ENCODE data around the gene ZC3H18.

ZC3H18 gene

DNA sequence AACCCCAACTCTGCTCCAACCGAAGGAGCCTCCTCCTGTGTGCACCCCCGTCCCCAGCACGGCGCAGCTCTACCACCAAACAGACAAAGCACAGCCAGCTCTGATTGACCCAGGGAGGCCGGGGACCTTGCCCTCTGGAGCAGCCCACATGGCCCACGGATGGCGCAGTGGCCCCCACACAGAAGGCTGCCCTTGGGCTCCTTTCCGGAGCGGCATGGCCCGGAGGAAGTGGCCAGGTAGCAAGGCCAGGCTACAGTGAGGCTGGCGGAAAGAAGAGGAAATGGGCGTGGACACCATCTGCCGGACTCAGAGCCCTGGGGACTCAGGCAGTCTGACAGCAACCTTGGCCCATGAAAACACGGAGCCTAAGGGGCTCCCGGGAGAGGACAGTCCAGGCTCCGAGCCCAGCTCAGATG is 19.9 kb upstream of the ZC3H18 start:
- no peak for DNase-seq (ENCODE audit: low read depth)

GRCh38 chr16:88552166-88552565 is 18.0 kb upstream of the ZC3H18 start:
- no peak for DNase-seq (ENCODE audit: low read depth)

- DNase-seq (ENCODE audit: low read depth): no peak
Measured at GRCh38 chr16:88552815-88553214, 17.4 kb upstream of the ZC3H18 start.

GRCh38 chr16:88553739-88554138 is 16.5 kb upstream of the ZC3H18 start:
- DNase-seq (ENCODE audit: low read depth): no peak

DNA sequence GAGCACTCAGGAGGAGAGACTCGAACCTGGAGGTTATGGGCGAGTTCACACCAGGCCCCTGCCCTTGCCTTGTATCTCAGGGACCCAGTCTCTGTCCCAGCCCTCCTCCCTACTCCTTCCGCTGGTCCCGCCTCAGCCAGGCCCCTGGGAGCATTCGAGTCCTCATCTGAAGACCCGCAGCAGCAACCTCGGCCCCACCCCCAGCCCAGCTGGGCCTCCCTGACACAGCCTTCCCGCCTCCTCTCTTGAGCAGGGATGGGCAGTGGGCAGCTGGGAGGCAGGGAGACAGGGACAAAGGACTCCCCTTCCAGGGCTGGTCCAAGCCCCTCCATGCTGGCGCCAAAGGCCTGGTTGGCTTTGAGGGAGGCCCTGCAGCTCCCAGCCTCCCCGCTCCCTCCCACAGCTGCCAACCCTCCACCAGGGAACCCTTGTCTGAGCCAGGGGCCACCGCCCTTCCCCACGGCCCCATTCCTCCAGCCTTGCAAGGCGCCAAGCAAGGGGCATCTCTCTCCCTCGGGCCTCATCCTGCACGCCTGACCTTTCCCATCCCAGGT is 15.4 kb upstream of the ZC3H18 start:
- DNase-seq (ENCODE audit: low read depth): no peak

DNA sequence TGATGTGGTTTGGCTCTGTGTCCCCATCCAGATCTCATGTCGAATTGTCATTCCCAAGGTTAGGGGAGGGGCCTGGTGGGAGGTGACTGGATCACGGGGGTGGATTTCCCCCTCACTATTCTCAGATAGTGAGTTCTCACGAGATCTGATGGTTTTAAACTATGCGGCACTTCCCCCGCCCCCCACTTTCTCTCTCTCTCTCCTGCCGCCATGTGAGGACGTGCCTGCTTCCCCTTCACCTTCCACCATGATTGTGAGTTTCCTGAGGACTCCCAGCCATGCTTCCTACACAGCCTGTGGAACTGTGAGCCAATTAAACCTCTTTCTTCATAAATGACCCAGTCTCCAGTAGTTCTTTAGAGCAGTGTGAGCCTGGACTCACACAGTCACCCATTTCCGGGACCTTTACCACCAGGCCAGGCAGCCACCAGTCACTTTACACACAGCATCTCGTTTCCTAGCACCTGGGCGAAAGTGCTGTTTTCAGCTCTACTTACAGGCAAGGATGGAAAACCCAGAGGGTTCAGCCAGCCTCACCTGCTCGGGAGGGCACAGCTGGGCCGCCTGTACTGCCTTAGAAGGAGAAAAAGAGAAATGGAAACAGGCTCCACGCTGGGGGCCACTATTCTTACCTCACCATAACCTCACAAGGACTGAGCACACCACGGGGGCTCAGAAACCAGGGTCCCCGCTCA is 13.8 kb upstream of the ZC3H18 start:
- no peak for DNase-seq (ENCODE audit: low read depth)

- peak; percentile 66 for DNase-seq (ENCODE audit: low read depth)
Measured at GRCh38 chr16:88558457-88559442, 11.5 kb upstream of the ZC3H18 start.

GRCh38 chr16:88560714-88561484 is 9.3 kb upstream of the ZC3H18 start:
- peak; percentile 45 for DNase-seq (ENCODE audit: low read depth)

DNA sequence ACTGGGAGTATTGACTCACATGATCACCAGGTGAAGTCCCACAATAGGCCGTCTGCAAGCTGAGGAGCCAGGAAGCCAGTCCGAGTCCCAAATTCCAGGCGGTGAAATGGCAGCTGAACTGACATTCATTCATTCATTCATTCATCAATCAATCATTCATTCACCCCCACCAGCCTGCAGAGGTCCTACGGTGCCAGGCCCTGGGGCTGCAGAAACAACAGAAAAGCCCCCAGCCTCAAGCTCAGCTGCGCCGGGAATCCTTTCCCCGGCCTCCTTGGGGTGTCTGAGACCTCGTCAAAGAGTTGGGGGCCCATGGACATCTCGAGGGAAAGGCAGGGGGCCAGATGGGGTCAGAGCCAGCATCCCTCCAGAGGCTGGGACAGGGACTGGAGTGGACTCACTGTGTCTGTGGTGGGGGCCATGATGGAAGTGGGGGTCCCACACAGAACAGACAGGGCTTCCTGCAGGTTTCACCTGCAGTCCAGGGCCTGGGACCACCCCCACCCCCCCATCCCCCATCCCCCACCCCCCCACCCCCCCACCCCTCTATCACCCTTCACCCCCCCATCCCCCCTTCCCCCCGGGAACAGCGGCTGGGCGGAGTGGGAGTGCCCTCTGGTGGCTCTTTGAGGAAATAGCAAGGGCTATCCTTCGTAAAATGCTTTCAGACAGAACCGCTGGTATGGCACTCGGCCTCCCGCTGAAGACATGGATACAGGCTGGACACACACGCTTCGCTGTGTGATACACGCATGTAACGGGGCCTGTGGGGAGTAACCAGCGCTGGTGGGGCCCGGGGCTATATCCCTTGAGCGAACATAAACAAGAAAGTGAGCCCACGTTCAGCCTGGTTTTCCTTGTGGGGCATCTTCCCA is 8.5 kb upstream of the ZC3H18 start:
- peak; percentile 68 for DNase-seq (ENCODE audit: low read depth)

DNA sequence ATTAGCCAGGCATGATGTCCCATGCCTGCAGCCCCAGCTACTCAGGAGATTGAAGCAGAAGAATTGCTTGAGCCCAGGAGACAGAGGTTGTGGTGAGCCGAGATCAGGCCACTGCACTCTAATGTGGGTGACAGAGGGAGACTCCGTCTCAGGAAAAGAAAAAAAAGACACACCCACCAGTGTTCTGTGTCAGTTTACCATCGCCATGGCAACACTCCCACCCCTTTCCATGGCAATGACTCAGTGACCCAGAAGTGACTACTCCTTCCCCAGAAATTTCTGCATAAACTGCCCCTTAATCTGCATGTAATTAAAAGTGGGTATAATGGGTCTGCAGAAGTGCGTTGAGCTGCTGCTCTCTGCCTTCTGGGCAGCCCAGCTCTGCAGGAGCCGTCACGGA is 4.0 kb upstream of the ZC3H18 start:
- DNase-seq (ENCODE audit: low read depth): peak; percentile 61

DNA sequence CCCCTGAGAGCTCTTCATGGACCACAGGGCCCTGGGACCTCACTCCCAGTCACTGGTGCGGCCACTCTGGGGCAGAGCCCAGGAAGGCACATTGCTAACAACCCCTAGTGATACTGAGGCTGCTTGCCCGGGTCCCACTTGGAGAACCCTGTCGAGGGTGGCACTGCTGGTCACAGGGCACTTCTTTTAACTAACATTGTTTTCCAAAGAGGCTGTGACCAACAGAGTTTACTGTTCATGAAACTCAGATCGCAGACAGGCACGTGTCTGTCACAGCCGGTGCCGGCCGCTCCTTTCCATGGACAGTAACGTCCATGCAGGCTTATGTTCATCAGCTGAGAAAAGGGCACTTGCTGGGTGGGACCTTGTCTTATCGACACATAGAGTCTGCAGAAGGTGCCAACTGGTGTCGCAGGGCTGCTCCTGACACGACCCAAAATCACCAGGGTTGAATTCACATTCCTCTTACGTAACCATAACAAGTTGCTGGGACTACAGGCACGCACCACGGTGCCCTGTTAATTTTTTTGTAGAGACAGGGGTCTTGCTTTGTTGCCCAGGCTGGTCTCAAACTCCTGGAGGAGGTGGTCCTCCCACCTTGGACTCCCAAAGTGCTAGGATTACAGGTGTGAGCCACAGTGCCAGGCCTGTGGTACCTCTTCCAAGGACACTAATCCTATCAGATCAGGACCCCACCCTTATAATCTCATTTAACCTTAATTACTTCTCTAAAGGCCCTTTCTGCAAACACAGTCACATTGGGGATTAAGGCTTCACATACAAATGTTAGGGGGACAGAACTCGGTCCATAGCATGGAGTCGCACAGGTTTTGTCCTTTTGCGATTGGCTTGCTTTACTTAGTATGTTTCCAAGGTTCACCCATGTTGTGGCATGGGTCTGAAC is 1.2 kb upstream of the ZC3H18 start:
- no peak for DNase-seq (ENCODE audit: low read depth)

GRCh38 chr16:88569614-88569984 is 604 bp upstream of the ZC3H18 start:
- DNase-seq (ENCODE audit: low read depth): no peak

DNA sequence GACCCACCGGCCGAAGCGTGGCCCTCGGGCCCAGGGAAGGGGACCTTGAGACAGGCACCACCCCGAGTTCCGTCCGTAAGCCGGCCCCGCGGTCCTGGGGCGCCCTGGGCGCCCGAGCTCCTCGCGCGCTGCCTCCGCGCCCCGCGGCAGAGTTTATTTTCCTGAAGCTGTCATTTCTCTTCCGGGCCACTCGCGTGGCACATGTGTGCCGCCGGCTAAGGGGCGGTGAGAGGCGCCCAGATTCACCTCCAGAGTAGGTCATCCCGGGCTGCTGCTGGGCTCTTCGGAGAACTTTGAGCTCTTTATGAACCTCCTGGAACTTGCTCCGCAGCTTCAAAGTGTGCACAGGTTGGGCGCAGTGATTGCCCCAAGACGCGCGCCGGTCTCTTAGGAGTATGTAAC is 489 bp downstream of the ZC3H18 start:
- peak; percentile 26 for DNase-seq (ENCODE audit: low read depth)

DNA sequence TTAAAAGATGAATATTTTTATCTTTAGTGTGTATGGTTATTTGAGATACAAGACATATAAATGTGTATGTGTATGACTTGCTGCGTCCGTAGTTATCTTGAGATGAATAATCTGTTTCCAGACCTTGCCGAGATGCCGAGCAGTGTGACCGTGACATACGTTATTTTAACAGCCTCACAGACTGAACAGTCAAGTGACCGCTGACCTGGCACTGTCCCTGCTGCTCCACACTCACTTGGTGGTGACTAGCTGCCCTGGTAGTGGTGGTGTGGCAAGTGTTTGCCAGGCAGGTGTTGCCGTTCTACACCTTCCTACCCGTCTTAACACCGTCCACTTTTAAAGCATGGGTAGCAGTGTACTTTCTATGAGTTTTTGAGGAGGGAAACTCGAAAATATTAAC is 5.0 kb downstream of the ZC3H18 start:
- DNase-seq (ENCODE audit: low read depth): no peak

- DNase-seq (ENCODE audit: low read depth): no peak
Measured at GRCh38 chr16:88576307-88576706, 6.1 kb downstream of the ZC3H18 start.

DNA sequence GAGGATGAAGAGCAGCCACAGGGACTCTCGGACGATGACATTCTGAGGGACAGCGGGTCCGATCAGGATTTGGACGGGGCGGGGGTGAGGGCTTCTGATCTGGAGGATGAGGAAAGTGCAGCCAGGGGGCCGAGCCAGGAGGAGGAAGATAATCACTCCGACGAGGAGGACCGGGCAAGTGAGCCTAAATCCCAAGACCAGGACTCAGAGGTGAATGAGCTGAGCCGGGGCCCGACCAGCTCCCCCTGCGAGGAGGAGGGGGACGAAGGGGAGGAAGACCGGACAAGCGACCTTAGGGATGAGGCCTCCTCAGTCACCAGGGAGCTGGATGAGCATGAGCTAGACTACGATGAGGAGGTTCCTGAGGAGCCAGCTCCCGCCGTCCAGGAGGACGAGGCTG is 7.0 kb downstream of the ZC3H18 start:
- no peak for DNase-seq (ENCODE audit: low read depth)

GRCh38 chr16:88578446-88579313 is 8.5 kb downstream of the ZC3H18 start:
- DNase-seq (ENCODE audit: low read depth): no peak

GRCh38 chr16:88580371-88580770 is 10.2 kb downstream of the ZC3H18 start:
- no peak for DNase-seq (ENCODE audit: low read depth)

- no peak for DNase-seq (ENCODE audit: low read depth)
Measured at GRCh38 chr16:88581033-88581432, 10.8 kb downstream of the ZC3H18 start.
